ENCODE measurements around the gene SPAST. TPM values are rescaled to one million over a fixed set of nuclear protein-coding genes. Genes with fewer than 3 reads are reported as not detected.
A peak's percentile ranks its signal among the peaks of the same experiment; 100 is the strongest.
"Not testable (repeated sequence)": the region's sequence is repeated elsewhere in the genome, so short reads cannot be mapped to it uniquely, and the experiment has no call there.

Gene SPAST
- total RNA-seq, 1 donor from 2014 or later = 26.4 TPM

DNA sequence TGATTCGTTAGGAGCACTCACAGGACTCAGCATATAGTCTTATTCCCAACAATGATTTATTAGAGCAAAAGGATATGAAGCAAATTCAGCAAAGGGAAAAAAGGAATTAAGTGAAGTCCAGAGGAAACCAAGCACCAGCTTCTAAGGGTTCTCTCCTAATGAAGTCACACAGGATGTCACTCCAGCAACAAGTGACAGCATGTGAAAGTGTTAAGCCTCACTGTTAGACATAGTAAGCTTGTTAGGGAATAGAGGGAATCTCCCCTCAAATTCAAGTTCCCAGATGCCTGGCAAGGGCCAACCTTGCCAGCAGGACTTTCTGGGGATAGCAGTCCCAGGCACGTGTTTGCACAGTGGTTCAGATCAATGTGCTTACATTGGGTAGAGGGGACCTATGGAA, 97.9 kb downstream of the SPAST start:
- no peak overlapping the region for H3K4me3 Mint-ChIP-seq (ENCODE audit: unreplicated experiment)
- H3K27me3 Mint-ChIP-seq (ENCODE audit: unreplicated experiment) = no peaks in the 10 kb centered on the region
- H3K36me3 Mint-ChIP-seq (ENCODE audit: unreplicated experiment) = peaks cover 10% of the 10 kb centered on the region
- DNase-seq (ENCODE audit: extremely low spot score, unreplicated experiment) = no peak
- H3K9me3 Mint-ChIP-seq (ENCODE audit: unreplicated experiment) = no peaks in the 10 kb centered on the region
- peaks cover 13% of the 10 kb centered on the region for H3K4me1 Mint-ChIP-seq (ENCODE audit: unreplicated experiment)
- no peak overlapping the region for H3K27ac Mint-ChIP-seq (ENCODE audit: unreplicated experiment)
- no peak for TF ChIP-seq CTCF (IDR thresholded peaks at IDR 0.05)

DNA sequence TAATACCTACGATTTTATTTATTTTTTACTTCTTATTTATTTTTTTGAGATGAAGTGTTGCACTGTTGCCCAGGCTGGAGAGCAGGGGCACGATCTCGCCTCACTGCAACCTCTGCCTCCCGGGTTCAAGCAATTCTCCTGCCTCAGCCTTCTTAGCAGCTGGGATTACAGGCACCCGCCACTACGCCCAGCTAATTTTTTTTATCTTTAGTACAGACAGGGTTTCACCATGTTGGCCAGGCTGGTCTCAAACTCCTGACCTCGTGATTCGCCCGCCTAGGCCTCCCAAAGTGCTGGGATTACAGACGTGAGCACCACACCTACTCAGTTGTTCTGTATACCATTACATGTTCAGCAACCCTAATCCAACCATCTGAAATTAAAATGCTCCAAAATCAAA, 100.9 kb downstream of the SPAST start:
- H3K4me1 Mint-ChIP-seq (ENCODE audit: unreplicated experiment) = peaks cover 26% of the 10 kb centered on the region
- not testable (repeated sequence) for DNase-seq (ENCODE audit: extremely low spot score, unreplicated experiment); H3K27ac Mint-ChIP-seq (ENCODE audit: unreplicated experiment); H3K9me3 Mint-ChIP-seq (ENCODE audit: unreplicated experiment); H3K27me3 Mint-ChIP-seq (ENCODE audit: unreplicated experiment)
- H3K36me3 Mint-ChIP-seq (ENCODE audit: unreplicated experiment) = peaks cover 10% of the 10 kb centered on the region
- H3K4me3 Mint-ChIP-seq (ENCODE audit: unreplicated experiment) = peak overlapping the region; percentile 98

DNA sequence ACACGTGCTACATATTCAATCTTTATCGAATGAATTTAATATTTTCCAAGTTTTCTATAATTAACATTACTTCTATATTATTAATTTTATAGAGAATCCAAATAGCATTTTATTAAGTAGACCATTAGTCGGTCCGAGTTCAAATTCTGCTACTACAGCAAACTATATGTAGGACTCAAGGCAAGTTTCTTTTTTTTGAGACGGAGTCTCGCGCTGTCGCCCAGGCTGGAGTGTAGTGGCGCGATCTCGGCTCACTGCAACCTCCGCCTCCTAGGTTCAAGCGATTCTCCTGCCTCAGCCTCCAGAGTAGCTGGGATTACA, 101.6 kb downstream of the SPAST start:
- peak overlapping the region; percentile 98 for H3K27ac Mint-ChIP-seq (ENCODE audit: unreplicated experiment)
- peaks cover 26% of the 10 kb centered on the region for H3K4me1 Mint-ChIP-seq (ENCODE audit: unreplicated experiment)
- not testable (repeated sequence) for H3K27me3 Mint-ChIP-seq (ENCODE audit: unreplicated experiment); DNase-seq (ENCODE audit: extremely low spot score, unreplicated experiment); H3K9me3 Mint-ChIP-seq (ENCODE audit: unreplicated experiment); H3K36me3 Mint-ChIP-seq (ENCODE audit: unreplicated experiment)
- peak overlapping the region; percentile 98 for H3K4me3 Mint-ChIP-seq (ENCODE audit: unreplicated experiment)

DNA sequence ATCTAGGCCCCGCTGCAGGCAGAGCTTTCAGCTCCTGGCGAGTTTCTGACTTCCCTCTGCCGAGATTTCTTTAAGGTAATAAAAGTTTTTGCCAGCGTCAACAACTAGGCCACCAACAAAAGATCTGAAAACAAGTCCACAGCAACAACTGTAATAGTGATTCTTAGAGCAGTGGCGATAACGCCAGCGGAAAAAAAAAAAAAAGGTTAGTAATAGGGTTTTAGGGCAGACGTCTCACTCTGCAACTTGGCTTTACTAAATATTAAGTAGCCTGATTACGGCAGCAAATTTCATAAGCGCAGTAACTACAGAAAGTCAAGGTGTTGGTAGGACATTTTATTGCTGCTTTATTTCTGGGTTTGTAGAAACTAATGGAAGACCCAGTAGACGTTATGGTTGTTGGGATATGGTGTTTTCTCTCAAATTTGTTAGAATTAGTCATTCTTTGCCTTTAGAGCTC, 102.8 kb downstream of the SPAST start:
- Mint-ChIP-seq H3K36me3 (ENCODE audit: unreplicated experiment) (peaks cover 5% of the 10 kb centered on the region), H3K4me3 (ENCODE audit: unreplicated experiment) (peak overlapping the region; percentile 98), H3K4me1 (ENCODE audit: unreplicated experiment) (peaks cover 26% of the 10 kb centered on the region), H3K27me3 (ENCODE audit: unreplicated experiment) (no peaks in the 10 kb centered on the region), H3K9me3 (ENCODE audit: unreplicated experiment) (no peaks in the 10 kb centered on the region), H3K27ac (ENCODE audit: unreplicated experiment) (peak overlapping the region; percentile 98)
- TF ChIP-seq CTCF (IDR thresholded peaks at IDR 0.05) = no peak
- no peak for DNase-seq (ENCODE audit: extremely low spot score, unreplicated experiment)

DNA sequence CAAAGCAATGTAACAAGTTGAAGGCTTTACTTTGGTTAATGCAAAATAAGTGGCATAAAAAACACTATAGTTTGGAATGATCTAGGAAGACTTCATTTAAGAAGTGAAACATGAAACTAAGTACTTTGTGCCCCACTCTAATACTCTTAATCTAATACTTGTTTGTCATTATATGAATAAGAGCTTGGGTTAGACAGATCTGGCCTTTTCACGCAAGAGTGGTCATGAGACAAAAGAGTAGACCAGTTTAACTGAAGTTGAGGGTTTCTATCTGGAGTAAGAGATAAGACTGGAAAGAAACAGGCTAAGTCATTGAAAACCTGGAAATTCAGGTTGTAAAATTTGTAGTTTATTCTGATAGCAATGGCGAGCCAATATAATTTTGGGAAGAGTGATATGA, 105.2 kb downstream of the SPAST start:
- Mint-ChIP-seq H3K27ac (ENCODE audit: unreplicated experiment) (no peak overlapping the region), H3K36me3 (ENCODE audit: unreplicated experiment) (peaks cover 14% of the 10 kb centered on the region)

GRCh38 chr2:32172870-32173269, 109.5 kb downstream of the SPAST start:
- Mint-ChIP-seq H3K4me3 (ENCODE audit: unreplicated experiment) (no peak overlapping the region), H3K9me3 (ENCODE audit: unreplicated experiment) (no peaks in the 10 kb centered on the region), H3K27ac (ENCODE audit: unreplicated experiment) (no peak overlapping the region), H3K36me3 (ENCODE audit: unreplicated experiment) (peaks cover 25% of the 10 kb centered on the region), H3K27me3 (ENCODE audit: unreplicated experiment) (no peaks in the 10 kb centered on the region), H3K4me1 (ENCODE audit: unreplicated experiment) (no peaks in the 10 kb centered on the region)
- no peak for TF ChIP-seq CTCF (IDR thresholded peaks at IDR 0.05)
- DNase-seq (ENCODE audit: extremely low spot score, unreplicated experiment) = no peak

More for the DNA sequence above, 105.2 kb downstream of the SPAST start:
- no peak for DNase-seq (ENCODE audit: extremely low spot score, unreplicated experiment)
- no peak overlapping the region for H3K4me3 Mint-ChIP-seq (ENCODE audit: unreplicated experiment)
- H3K27me3 Mint-ChIP-seq (ENCODE audit: unreplicated experiment) = no peaks in the 10 kb centered on the region
- no peaks in the 10 kb centered on the region for H3K9me3 Mint-ChIP-seq (ENCODE audit: unreplicated experiment)
- H3K4me1 Mint-ChIP-seq (ENCODE audit: unreplicated experiment) = peaks cover 26% of the 10 kb centered on the region
- no peak for TF ChIP-seq CTCF (IDR thresholded peaks at IDR 0.05)
